Gastrocnemius medialis (tissue), 4 donors: ENCODE measurements around the gene NBEA. TPM values are rescaled to one million over a fixed set of nuclear protein-coding genes. Genes with fewer than 3 reads are reported as not detected.

Experiments used
- ATAC-seq, 2 donors: fragments of 150-250 bp; one replicate each; pipeline ENCODE4 v1.9.1; 2016
- DNase-seq, 2 donors: peaks; one replicate each; pipeline ENCODE4 v3.0.0-alpha.2; 2019
- H3K27ac ChIP-seq, 4 donors: fragments of 200-600 bp; sonication (generic); 1 replicate in 1 of 4; 2 replicates in 3 of 4; pipeline ENCODE4 v1.5.1; 2016 to 2018; ENCODE audit warnings: mild to moderate bottlenecking in 2 of 4, moderate library complexity in 1 of 4
- H3K27me3 ChIP-seq, 3 donors: fragments of 200-600 bp; sonication (generic) in 2 of 3; 1 replicate in 1 of 3; 2 replicates in 2 of 3; pipeline versions ENCODE4 v1.5.1 to v1.6.0; 2016 to 2019; ENCODE audit warnings: mild to moderate bottlenecking in 1 of 3, moderate library complexity in 1 of 3
- H3K36me3 ChIP-seq, 2 donors: fragments of 200-600 bp; sonication (generic) in 1 of 2; one replicate each; pipeline ENCODE4 v1.5.1; 2017 to 2018
- H3K4me1 ChIP-seq, 2 donors: fragments of 200-600 bp; sonication (generic) in 1 of 2; one replicate each; pipeline ENCODE4 v1.5.1; 2016 to 2017; ENCODE audit warnings: mild to moderate bottlenecking in 2 of 2
- H3K4me3 ChIP-seq, 4 donors: fragments of 200-600 bp; sonication (generic) in 3 of 4; 1 replicate in 1 of 4; 2 replicates in 3 of 4; pipeline ENCODE4 v1.5.1; 2016 to 2019; ENCODE audit warnings: mild to moderate bottlenecking in 2 of 4
- H3K9me3 ChIP-seq, 3 donors: fragments of 200-600 bp; sonication (generic) in 2 of 3; 1 replicate in 1 of 3; 2 replicates in 2 of 3; pipeline ENCODE4 v1.5.1; 2016 to 2019
- POLR2A ChIP-seq, 2 donors: fragments of 450-650 bp; IDR thresholded peaks; one replicate each; pipeline ENCODE4 v1.6.1; 2017; ENCODE audit warnings: antibody characterized with exemption in 2 of 2, mild to moderate bottlenecking in 2 of 2, moderate library complexity in 2 of 2
- in situ Hi-C, 4 donors: fragments of 200-750 bp; cut with MboI; loops; one replicate each; pipeline versions ENCODE4 v1.15.0 to v1.8.0; 2017; ENCODE audit warnings: low sequenced_read_pairs in 4 of 4
- intact Hi-C: fragments of 100-400 bp; cut with DNase I; formaldehyde crosslinking; loops from one replicate; pipeline ENCODE4 v1.15.1; 2023; ENCODE audit warnings: low total_unique reads
- total RNA-seq, 4 donors: library from RNA; depleted of rRNA; stranded (reverse); fragments of >200 nt; gene quantifications; one replicate each; pipeline versions ENCODE4 v1.1.0 to v1.2.3, GENCODE V29; 2016
- TF ChIP-seq, protein P1 (sequence below), 5 experiments: fragments of 450-650 bp in 3 of 5; fragments of 200-600 bp in 2 of 5; sonication (generic) in 2 of 5; IDR thresholded peaks in 4 of 5; conservative IDR thresholded peaks in 1 of 5; 1 replicate in 4 of 5; 2 replicates in 1 of 5; pipeline ENCODE4 v1.5.1; 2016 to 2019; ENCODE audit warnings: antibody characterized with exemption in 5 of 5, mild to moderate bottlenecking in 3 of 5, moderate library complexity in 3 of 5

NBEA gene
- total RNA-seq, 4 donors from 2014 or later = 4.1 to 5.1 (median 4.7) TPM

DNA sequence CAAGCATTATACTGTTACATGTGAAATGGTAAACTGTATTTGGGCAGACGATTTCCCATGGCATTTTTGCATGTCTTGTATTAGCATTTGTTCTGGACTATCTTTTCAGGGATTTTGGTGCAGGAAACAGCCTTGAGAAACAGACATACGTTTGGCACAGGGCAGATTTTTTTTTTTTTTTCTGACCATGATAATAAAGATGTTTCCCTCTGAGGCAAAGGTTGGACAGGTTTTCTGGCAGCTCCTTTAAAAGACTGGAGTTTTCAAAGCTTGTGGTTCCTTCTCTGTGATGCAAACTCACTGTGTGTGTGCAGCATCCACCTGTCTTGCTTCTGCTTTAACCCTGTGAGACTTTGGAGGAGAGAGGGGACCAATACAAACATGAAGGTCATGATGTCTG lies 63.0 kb downstream of the NBEA start:
- no peak for ATAC-seq
- no peaks in the 10 kb centered on the region for H3K36me3 ChIP-seq
- DNase-seq = no peak
- no peak overlapping the region for H3K4me3 ChIP-seq
- H3K27ac ChIP-seq = no peak overlapping the region
- no peak for TF ChIP-seq POLR2A (IDR thresholded peaks at IDR 0.05)
- TF ChIP-seq, protein P1, sequence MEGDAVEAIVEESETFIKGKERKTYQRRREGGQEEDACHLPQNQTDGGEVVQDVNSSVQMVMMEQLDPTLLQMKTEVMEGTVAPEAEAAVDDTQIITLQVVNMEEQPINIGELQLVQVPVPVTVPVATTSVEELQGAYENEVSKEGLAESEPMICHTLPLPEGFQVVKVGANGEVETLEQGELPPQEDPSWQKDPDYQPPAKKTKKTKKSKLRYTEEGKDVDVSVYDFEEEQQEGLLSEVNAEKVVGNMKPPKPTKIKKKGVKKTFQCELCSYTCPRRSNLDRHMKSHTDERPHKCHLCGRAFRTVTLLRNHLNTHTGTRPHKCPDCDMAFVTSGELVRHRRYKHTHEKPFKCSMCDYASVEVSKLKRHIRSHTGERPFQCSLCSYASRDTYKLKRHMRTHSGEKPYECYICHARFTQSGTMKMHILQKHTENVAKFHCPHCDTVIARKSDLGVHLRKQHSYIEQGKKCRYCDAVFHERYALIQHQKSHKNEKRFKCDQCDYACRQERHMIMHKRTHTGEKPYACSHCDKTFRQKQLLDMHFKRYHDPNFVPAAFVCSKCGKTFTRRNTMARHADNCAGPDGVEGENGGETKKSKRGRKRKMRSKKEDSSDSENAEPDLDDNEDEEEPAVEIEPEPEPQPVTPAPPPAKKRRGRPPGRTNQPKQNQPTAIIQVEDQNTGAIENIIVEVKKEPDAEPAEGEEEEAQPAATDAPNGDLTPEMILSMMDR (IDR thresholded peaks at IDR 0.05 in 4 of 5, conservative IDR thresholded peaks at IDR 0.05 in 1 of 5) = no peak
- H3K9me3 ChIP-seq = no peaks in the 10 kb centered on the region
- intact Hi-C loops (no loop called here), in situ Hi-C loops (no loop called here)
- H3K4me1 ChIP-seq = peaks cover 7 to 9% of the 10 kb centered on the region in 2 donors
- H3K27me3 ChIP-seq = no peaks in the 10 kb centered on the region

DNA sequence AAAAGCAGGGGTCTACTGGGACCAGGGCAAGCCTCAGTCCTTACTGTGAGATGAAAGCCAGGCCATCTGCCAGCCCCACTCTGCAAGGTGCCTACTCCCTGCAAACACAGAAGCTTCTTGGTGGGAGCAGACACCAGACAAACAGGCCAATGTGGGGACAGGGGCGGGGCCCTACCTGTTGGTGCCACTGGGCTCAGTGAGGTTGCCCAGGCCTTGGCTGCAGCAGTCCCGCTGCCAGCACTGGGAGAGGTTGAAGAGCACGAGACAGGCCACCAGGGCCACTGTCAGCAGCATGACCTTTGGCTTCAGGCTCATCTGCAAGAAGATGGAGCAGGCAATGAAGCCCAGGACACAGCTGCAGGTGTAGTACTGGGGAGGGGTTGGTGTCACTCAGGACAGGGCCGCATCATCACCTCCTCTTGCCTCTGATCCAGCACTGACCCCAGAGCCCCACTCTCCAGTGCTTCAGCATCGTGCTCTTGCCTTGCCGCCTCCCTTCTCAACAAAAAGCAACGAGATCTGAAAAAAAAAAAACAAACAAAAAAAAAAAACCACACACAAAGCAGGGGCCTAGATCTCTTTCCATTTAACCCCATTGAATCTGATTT lies 72.6 kb downstream of the NBEA start:
- no peak overlapping the region for H3K4me3 ChIP-seq
- H3K27me3 ChIP-seq = no peaks in the 10 kb centered on the region
- H3K9me3 ChIP-seq = no peaks in the 10 kb centered on the region
- intact Hi-C loops = no loop called here
- in situ Hi-C loops = no loop called here
- no peak for TF ChIP-seq POLR2A (IDR thresholded peaks at IDR 0.05)
- TF ChIP-seq, protein P1 (IDR thresholded peaks at IDR 0.05 in 4 of 5, conservative IDR thresholded peaks at IDR 0.05 in 1 of 5) = no peak
- DNase-seq (no peak), ATAC-seq (no peak)
- peaks cover 0 to 5% of the 10 kb centered on the region in 2 donors for H3K4me1 ChIP-seq
- no peak overlapping the region for H3K27ac ChIP-seq
- no peaks in the 10 kb centered on the region for H3K36me3 ChIP-seq

DNA sequence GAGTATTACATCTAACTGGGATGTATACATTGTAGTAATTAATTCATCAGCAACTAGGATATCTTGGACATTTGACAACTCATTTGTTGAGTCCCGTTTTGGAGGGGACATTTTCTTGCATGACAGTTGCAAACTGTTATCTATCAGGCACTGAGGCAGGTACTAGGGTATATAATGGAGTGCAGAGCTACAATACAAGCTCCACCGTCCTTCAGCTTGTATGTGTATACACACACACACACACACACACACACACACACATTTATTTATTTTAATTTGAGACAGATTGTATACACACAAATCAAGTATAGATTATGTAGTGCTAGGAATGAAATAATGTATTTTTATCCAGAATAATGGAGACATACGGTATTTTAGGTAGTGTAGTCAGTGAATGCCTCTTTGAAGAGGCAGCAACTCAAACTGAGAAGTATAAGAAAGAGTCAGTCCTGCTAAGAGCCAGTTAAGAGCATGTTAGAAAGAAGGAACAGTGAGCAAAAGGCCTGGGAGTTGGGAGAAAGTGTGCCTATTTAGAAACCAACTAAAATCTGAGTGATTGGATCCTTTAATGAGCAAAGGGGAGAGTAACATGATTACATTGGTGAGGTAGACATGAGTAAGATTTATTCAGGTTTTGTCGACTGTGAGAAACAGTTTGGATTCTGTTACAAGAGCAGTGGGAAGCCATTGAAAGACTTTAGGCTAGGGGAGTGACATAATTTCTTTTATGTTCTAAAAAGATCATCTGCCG lies 74.5 kb downstream of the NBEA start:
- no peaks in the 10 kb centered on the region for H3K9me3 ChIP-seq
- DNase-seq = no peak
- in situ Hi-C loops (no loop called here), intact Hi-C loops (no loop called here)
- no peak for ATAC-seq
- H3K36me3 ChIP-seq = no peaks in the 10 kb centered on the region
- no peaks in the 10 kb centered on the region for H3K27me3 ChIP-seq
- H3K4me1 ChIP-seq = peaks cover 0 to 5% of the 10 kb centered on the region in 2 donors
- no peak for TF ChIP-seq POLR2A (IDR thresholded peaks at IDR 0.05)
- no peak overlapping the region for H3K4me3 ChIP-seq
- no peak overlapping the region for H3K27ac ChIP-seq

DNA sequence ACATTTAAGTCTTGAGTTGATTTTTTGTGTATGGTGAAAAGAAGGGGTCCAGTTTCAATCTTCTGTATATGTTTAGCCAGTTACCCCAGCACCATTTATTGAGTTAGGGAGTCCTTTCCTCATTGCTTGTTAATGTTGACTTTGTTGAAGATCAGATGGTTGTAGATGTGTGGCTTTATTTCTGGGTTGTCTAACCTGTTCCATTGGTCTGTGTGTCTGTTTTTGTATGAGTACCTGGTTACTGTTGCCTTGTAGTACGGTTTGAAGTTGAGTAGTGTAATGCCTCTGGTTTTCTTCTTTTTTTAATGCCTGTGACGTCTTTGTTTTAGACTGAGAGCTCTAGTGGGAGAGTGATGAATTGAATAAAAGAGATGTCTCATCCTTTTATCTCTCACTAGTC lies 83.2 kb downstream of the NBEA start:
- no peak overlapping the region for H3K4me3 ChIP-seq
- H3K4me1 ChIP-seq = no peaks in the 10 kb centered on the region
- TF ChIP-seq, protein P1 (IDR thresholded peaks at IDR 0.05 in 4 of 5, conservative IDR thresholded peaks at IDR 0.05 in 1 of 5) = no peak
- no peak for TF ChIP-seq POLR2A (IDR thresholded peaks at IDR 0.05)
- no peaks in the 10 kb centered on the region for H3K36me3 ChIP-seq
- intact Hi-C loops (no loop called here), in situ Hi-C loops (no loop called here)
- H3K27ac ChIP-seq = no peak overlapping the region
- H3K27me3 ChIP-seq = no peaks in the 10 kb centered on the region
- DNase-seq (no peak), ATAC-seq (no peak)
- H3K9me3 ChIP-seq = peaks cover 0 to 7% (median 0%) of the 10 kb centered on the region in 3 donors

DNA sequence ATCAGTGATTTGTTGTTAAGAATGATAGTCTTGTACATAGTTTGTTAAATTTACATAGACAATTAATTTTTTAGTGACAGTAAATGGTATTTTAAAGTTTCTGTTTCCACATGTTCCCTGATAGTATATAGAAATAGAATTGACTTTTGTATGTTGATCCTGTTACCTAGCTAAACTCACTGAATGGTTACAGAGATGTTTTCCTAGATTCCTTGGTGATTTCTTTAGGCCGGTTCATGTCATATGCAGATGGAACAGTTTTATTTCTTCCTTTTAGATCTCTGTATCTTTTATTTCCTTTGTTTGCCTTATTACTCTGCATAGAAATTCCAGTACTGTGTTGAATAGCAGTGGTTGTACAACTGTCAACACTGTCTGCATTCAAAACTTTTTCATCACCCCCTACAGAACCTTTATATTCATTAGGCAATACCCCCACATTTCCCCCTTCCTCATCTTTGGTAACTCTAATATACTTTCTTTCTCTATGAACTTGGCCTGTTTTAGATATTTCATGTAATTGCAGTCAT lies 86.3 kb downstream of the NBEA start:
- in situ Hi-C loops = no loop called here
- Histone ChIP-seq H3K27ac (no peak overlapping the region), H3K36me3 (no peaks in the 10 kb centered on the region), H3K27me3 (no peaks in the 10 kb centered on the region), H3K4me3 (no peak overlapping the region), H3K9me3 (peaks cover 0 to 17% (median 12%) of the 10 kb centered on the region in 3 donors), H3K4me1 (no peaks in the 10 kb centered on the region)
- intact Hi-C loops = no loop called here
- DNase-seq = no peak
- TF ChIP-seq POLR2A (IDR thresholded peaks at IDR 0.05) = no peak
- TF ChIP-seq, protein P1 (IDR thresholded peaks at IDR 0.05 in 4 of 5, conservative IDR thresholded peaks at IDR 0.05 in 1 of 5) = no peak
- no peak for ATAC-seq
